Testis (tissue), 2 donors: Measurements from ENCODE around the gene CCT8L2.
"Not testable (repeated sequence)": the region's sequence is repeated elsewhere in the genome, so short reads cannot be mapped to it uniquely, and the experiment has no call there.

ENCODE experiments used
- CTCF ChIP-seq, 3 experiments: fragments of 450-650 bp in 2 of 3; fragments of 200-600 bp in 1 of 3; sonication (generic) in 1 of 3; IDR thresholded peaks; one replicate each; pipeline ENCODE4 v1.5.1; 2016 to 2019; ENCODE audit warnings: antibody characterized with exemption in 3 of 3, mild to moderate bottlenecking in 2 of 3, moderate library complexity in 1 of 3
- POLR2A ChIP-seq: fragments of 450-650 bp; IDR thresholded peaks from one replicate; pipeline ENCODE4 v1.6.1; 2017; ENCODE audit warnings: antibody characterized with exemption, mild to moderate bottlenecking, moderate library complexity

GRCh38 chr22:16604257-16604998, 11.8 kb upstream of the CCT8L2 start:
- not testable (repeated sequence) for TF ChIP-seq CTCF (IDR thresholded peaks at IDR 0.05); POLR2A
